Sigmoid colon (tissue), 7 donors: Measurements from ENCODE around the gene CSE1L. TPM values are rescaled to one million over a fixed set of nuclear protein-coding genes. Genes with fewer than 3 reads are reported as not detected.
"Not testable (repeated sequence)": the region's sequence is repeated elsewhere in the genome, so short reads cannot be mapped to it uniquely, and the experiment has no call there.

Experiments used
- DNase-seq: peaks from one replicate; pipeline ENCODE4 v3.0.0-alpha.2; 2019
- H3K27ac ChIP-seq, 4 donors: fragments of 200-600 bp; sonication (generic); one replicate each; pipeline ENCODE4 v1.5.1; 2016 to 2019; ENCODE audit warnings: mild to moderate bottlenecking in 1 of 4
- H3K27me3 ChIP-seq, 3 donors: fragments of 200-600 bp; sonication (generic); one replicate each; pipeline ENCODE4 v1.5.1; 2019; ENCODE audit warnings: mild to moderate bottlenecking in 1 of 3
- H3K36me3 ChIP-seq, 4 donors: fragments of 200-600 bp; sonication (generic); one replicate each; pipeline ENCODE4 v1.5.1; 2016 to 2019
- H3K4me1 ChIP-seq, 4 donors: fragments of 200-600 bp; sonication (generic); one replicate each; pipeline ENCODE4 v1.5.1; 2017 to 2019
- H3K4me3 ChIP-seq, 4 donors: fragments of 200-600 bp; sonication (generic); one replicate each; pipeline ENCODE4 v1.5.1; 2017 to 2019; ENCODE audit warnings: mild to moderate bottlenecking in 2 of 4, moderate library complexity in 1 of 4
- H3K9me3 ChIP-seq, 4 donors: fragments of 200-600 bp in 3 of 4; sonication (generic) in 3 of 4; one replicate each; pipeline versions ENCODE4 v1.5.1 to v1.6.1; 2013 to 2019
- EP300 ChIP-seq, 4 donors: sonication (generic); formaldehyde crosslinking; IDR thresholded peaks; one replicate each; pipeline ENCODE4 v1.6.1; 2017; ENCODE audit warnings: antibody characterized with exemption in 4 of 4
- POLR2A ChIP-seq, 2 donors: fragments of 450-650 bp; IDR thresholded peaks; one replicate each; pipeline ENCODE4 v1.6.1; 2016; ENCODE audit warnings: antibody characterized with exemption in 2 of 2, mild to moderate bottlenecking in 2 of 2, moderate library complexity in 2 of 2
- POLR2AphosphoS5 ChIP-seq, 4 donors: sonication (generic); formaldehyde crosslinking; IDR thresholded peaks; one replicate each; pipeline ENCODE4 v1.6.1; 2017; ENCODE audit warnings: antibody characterized with exemption in 4 of 4
- WGBS, 2 donors: extraction: QIAGEN DNeasy Blood & Tissue Kit; methylation state at CpG; one replicate each; pipeline ENCODE4 v1.1.7; 2013; 5-methylcytosine and 5-hydroxymethylcytosine counted together
- intact Hi-C: fragments of 100-400 bp; cut with DNase I; formaldehyde crosslinking; loops from one replicate; pipeline ENCODE4 v1.15.1; 2023
- polyA plus RNA-seq, 3 donors: library from polyadenylated mRNA; stranded (reverse); fragments of 200-250 nt; gene quantifications; one replicate each; pipeline ENCODE4 v1.2.3, GENCODE V29; 2013
- total RNA-seq, 4 donors: library from RNA; depleted of rRNA; stranded (reverse); fragments of >200 nt; gene quantifications; one replicate each; pipeline ENCODE4 v1.1.0, GENCODE V29; 2016
- TF ChIP-seq, protein P1 (sequence below), 4 experiments: fragments of 450-650 bp in 3 of 4; fragments of 200-600 bp in 1 of 4; IDR thresholded peaks; one replicate each; pipeline ENCODE4 v1.5.1; 2016 to 2019; ENCODE audit warnings: antibody characterized with exemption in 4 of 4, mild to moderate bottlenecking in 3 of 4, moderate library complexity in 2 of 4
- donor health status: healthy with polysubstance abuse.
- donor health status: Bipolar disorder and iron deficiency.
- donor health status: healthy.

Gene CSE1L
- total and polyA plus RNA-seq, 7 donors, result 10.2 to 43.9 (median 34.6) TPM

GRCh38 chr20:49119988-49120387, 73.9 kb downstream of the CSE1L start:
- Histone ChIP-seq H3K4me3 (no peak overlapping the region), H3K27me3 (no peaks in the 10 kb centered on the region), H3K4me1 (no peaks in the 10 kb centered on the region), H3K9me3 (no peaks in the 10 kb centered on the region), H3K36me3 (peaks cover 33 to 95% (median 66%) of the 10 kb centered on the region in 4 donors), H3K27ac (no peak overlapping the region)
- WGBS, 2 donors, result 94 to 96% methylated on average over 7 of the region's 7 CpGs
- no peak for TF ChIP-seq EP300 (IDR thresholded peaks at IDR 0.05)
- TF ChIP-seq POLR2AphosphoS5 (IDR thresholded peaks at IDR 0.05), result no peak
- TF ChIP-seq, protein P1, sequence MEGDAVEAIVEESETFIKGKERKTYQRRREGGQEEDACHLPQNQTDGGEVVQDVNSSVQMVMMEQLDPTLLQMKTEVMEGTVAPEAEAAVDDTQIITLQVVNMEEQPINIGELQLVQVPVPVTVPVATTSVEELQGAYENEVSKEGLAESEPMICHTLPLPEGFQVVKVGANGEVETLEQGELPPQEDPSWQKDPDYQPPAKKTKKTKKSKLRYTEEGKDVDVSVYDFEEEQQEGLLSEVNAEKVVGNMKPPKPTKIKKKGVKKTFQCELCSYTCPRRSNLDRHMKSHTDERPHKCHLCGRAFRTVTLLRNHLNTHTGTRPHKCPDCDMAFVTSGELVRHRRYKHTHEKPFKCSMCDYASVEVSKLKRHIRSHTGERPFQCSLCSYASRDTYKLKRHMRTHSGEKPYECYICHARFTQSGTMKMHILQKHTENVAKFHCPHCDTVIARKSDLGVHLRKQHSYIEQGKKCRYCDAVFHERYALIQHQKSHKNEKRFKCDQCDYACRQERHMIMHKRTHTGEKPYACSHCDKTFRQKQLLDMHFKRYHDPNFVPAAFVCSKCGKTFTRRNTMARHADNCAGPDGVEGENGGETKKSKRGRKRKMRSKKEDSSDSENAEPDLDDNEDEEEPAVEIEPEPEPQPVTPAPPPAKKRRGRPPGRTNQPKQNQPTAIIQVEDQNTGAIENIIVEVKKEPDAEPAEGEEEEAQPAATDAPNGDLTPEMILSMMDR (IDR thresholded peaks at IDR 0.05), result no peak
- TF ChIP-seq POLR2A (IDR thresholded peaks at IDR 0.05), result no peak
- intact Hi-C loops, result no loop called here
- DNase-seq, result no peak

- Histone ChIP-seq H3K27me3 (no peaks in the 10 kb centered on the region), H3K36me3 (peaks cover 14 to 71% (median 38%) of the 10 kb centered on the region in 4 donors)
- 93% methylated on average over 13 of the region's 13 CpGs for WGBS, 2 donors
Measured at GRCh38 chr20:49122920-49123319, 76.8 kb downstream of the CSE1L start.

GRCh38 chr20:49123982-49124381, 77.9 kb downstream of the CSE1L start:
- intact Hi-C loops, result no loop called here
- Histone ChIP-seq H3K27ac (no peak overlapping the region), H3K36me3 (peaks cover 13 to 60% (median 31%) of the 10 kb centered on the region in 4 donors), H3K4me3 (no peak overlapping the region), H3K9me3 (no peaks in the 10 kb centered on the region), H3K4me1 (no peaks in the 10 kb centered on the region), H3K27me3 (no peaks in the 10 kb centered on the region)
- TF ChIP-seq, protein P1 (IDR thresholded peaks at IDR 0.05), result no peak
- TF ChIP-seq POLR2A (IDR thresholded peaks at IDR 0.05), result no peak
- TF ChIP-seq EP300 (IDR thresholded peaks at IDR 0.05), result no peak
- WGBS, 2 donors, result 98 to 99% methylated on average over 10 of the region's 10 CpGs
- no peak for DNase-seq

More at GRCh38 chr20:49122920-49123319, 76.8 kb downstream of the CSE1L start:
- Histone ChIP-seq H3K4me1 (no peaks in the 10 kb centered on the region), H3K27ac (no peak overlapping the region), H3K4me3 (no peak overlapping the region), H3K9me3 (no peaks in the 10 kb centered on the region)
- no peak for TF ChIP-seq POLR2A (IDR thresholded peaks at IDR 0.05)
- no peak for TF ChIP-seq POLR2AphosphoS5 (IDR thresholded peaks at IDR 0.05)
- TF ChIP-seq EP300 (IDR thresholded peaks at IDR 0.05), result no peak
- TF ChIP-seq, protein P1 (IDR thresholded peaks at IDR 0.05), result no peak
- intact Hi-C loops, result no loop called here
- no peak for DNase-seq

DNA sequence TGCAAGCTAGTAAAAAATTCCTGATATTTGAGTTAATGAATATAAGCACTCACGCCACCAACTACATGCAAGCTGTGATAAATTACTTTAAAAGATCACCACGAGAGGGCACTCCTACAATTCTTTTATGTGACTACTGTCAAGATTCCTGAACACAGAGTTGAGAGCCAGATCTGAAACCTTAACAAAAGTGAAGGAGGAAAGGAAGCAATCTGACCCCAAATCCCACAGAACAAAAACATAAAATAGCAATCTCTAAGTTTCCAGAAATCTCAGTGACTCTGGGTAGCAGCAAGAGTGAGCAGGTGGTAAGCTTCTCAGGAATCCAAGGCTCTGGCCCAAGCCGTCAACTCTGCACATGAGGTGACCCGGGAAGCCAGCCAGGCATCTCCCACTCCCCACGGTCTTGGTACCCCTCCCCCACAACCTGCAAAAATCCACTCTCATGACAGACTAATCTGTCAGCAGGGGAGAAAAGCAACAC, 86.9 kb downstream of the CSE1L start:
- WGBS, 2 donors, result 43 to 48% methylated on average over 5 of the region's 5 CpGs
- intact Hi-C loops, result loop anchor here (1.0 to 2.0 kb wide), 2 partner anchors 54 to 84 kb away; no protein-coding TSS in a partner anchor
- peak overlapping the region in 3 of 4 donors; percentile 19 to 50 (median 36) for H3K27ac ChIP-seq
- H3K27me3 ChIP-seq, result no peaks in the 10 kb centered on the region
- H3K9me3 ChIP-seq, result no peaks in the 10 kb centered on the region
- H3K4me3 ChIP-seq, result no peak overlapping the region
- TF ChIP-seq, protein P1 (IDR thresholded peaks at IDR 0.05), result peak; percentile 26 to 66 (median 48)
- no peak for TF ChIP-seq POLR2A (IDR thresholded peaks at IDR 0.05)
- DNase-seq, result no peak
- H3K36me3 ChIP-seq, result peaks cover 0 to 50% (median 10%) of the 10 kb centered on the region in 4 donors
- peaks cover 0 to 11% (median 7%) of the 10 kb centered on the region in 4 donors for H3K4me1 ChIP-seq

DNA sequence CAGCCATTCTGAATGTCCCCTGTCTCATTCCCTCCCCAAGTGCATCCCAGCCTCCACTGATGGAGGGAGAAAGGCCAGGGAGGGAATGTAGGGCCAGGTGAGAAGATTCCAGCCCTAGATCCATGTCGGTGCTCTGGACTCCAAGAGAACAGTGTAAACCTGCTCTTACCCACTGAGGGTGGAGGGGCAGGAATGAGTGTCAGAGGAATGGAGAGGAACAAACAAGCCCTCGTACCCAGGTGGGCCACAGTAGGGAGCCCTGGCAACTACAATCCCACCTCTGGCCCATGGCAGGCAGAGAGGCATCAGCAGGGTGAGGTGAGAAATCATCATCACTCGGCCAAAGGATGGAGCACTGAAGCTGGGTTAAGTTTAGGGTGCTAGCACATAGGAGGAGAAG, 87.5 kb downstream of the CSE1L start:
- H3K36me3 ChIP-seq, result peaks cover 0 to 50% (median 10%) of the 10 kb centered on the region in 4 donors
- TF ChIP-seq POLR2AphosphoS5 (IDR thresholded peaks at IDR 0.05) (no peak), EP300 (IDR thresholded peaks at IDR 0.05) (no peak), POLR2A (IDR thresholded peaks at IDR 0.05) (no peak)
- TF ChIP-seq, protein P1 (IDR thresholded peaks at IDR 0.05), result no peak
- no peak overlapping the region for H3K4me3 ChIP-seq
- 90 to 95% methylated on average over 3 of the region's 3 CpGs for WGBS, 2 donors
- no peak for DNase-seq
- peaks cover 0 to 11% (median 7%) of the 10 kb centered on the region in 4 donors for H3K4me1 ChIP-seq
- no peaks in the 10 kb centered on the region for H3K9me3 ChIP-seq
- intact Hi-C loops, result loop anchor here (1.0 to 2.0 kb wide), 2 partner anchors 53 to 84 kb away; no protein-coding TSS in a partner anchor
- no peaks in the 10 kb centered on the region for H3K27me3 ChIP-seq
- H3K27ac ChIP-seq, result peak overlapping the region in 3 of 4 donors; percentile 19 to 50 (median 36)

GRCh38 chr20:49134797-49135196, 88.7 kb downstream of the CSE1L start:
- DNase-seq, H3K4me3 ChIP-seq, intact Hi-C loops, H3K27me3 ChIP-seq, H3K9me3 ChIP-seq, H3K27ac ChIP-seq: not testable (repeated sequence)
- 87 to 90% methylated on average over 8 of the region's 8 CpGs for WGBS, 2 donors
- Histone ChIP-seq H3K4me1 (peaks cover 0 to 11% (median 7%) of the 10 kb centered on the region in 4 donors), H3K36me3 (peaks cover 0 to 57% (median 10%) of the 10 kb centered on the region in 4 donors)
